H1 (cell line): ENCODE results near the gene SPATA13. TPM values are rescaled to one million over a fixed set of nuclear protein-coding genes. Genes with fewer than 3 reads are reported as not detected.

ENCODE experiments used
- CEBPB ChIP-seq: IDR thresholded peaks from 2 replicates; pipeline ENCODE4 v1.6.1; 2012; ENCODE audit warnings: low read depth, low read length
- CHD7 ChIP-seq: fragments of 300-600 bp; sonication (generic); IDR thresholded peaks from 2 replicates; pipeline ENCODE4 v1.7.1; 2012; ENCODE audit warnings: low read length, moderate library complexity, mild to moderate bottlenecking, inconsistent platforms; ENCODE audit not compliant: insufficient replicate concordance
- NRF1 ChIP-seq: IDR thresholded peaks from 2 replicates; pipeline ENCODE4 v1.6.1; 2011; ENCODE audit warnings: mild to moderate bottlenecking, low read depth, low read length, improper control_type of control experiment
- POLR2AphosphoS5 ChIP-seq: IDR thresholded peaks from 2 replicates; pipeline ENCODE4 v1.6.1; 2011; ENCODE audit warnings: low read depth, low read length
- SP4 ChIP-seq: IDR thresholded peaks from 2 replicates; pipeline ENCODE4 v1.6.1; 2012; ENCODE audit warnings: low read length, inconsistent platforms
- polyA plus RNA-seq, 7 experiments: library from polyadenylated mRNA; depleted of rRNA in 3 of 7; stranded (reverse) in 5 of 7; unstranded in 2 of 7; fragments of >200 nt in 5 of 7; fragments of 200-250 nt in 2 of 7; gene quantifications; 1 replicate in 5 of 7; 2 replicates in 1 of 7; 4 replicates in 1 of 7; pipeline versions ENCODE4 v1.2.1 to v1.2.3, GENCODE V29; 2011 to 2013; ENCODE audit warnings: missing spikeins in 2 of 7, mixed read lengths in 2 of 7
- total RNA-seq: library from RNA; stranded (reverse); fragmentation: NEBNext Ultra II Directional; extraction: Animal tissue kit (Norgen Biotek cat#: 25700); gene quantifications from 2 replicates; pipeline ENCODE4 v1.2.1, GENCODE V29; 2021

Gene SPATA13
- total and polyA plus RNA-seq, 2 of the 8 experiments (the other 6 are each of a cell fraction or from before 2014, with no cell fraction given) = 12.6 to 30.9 TPM

DNA sequence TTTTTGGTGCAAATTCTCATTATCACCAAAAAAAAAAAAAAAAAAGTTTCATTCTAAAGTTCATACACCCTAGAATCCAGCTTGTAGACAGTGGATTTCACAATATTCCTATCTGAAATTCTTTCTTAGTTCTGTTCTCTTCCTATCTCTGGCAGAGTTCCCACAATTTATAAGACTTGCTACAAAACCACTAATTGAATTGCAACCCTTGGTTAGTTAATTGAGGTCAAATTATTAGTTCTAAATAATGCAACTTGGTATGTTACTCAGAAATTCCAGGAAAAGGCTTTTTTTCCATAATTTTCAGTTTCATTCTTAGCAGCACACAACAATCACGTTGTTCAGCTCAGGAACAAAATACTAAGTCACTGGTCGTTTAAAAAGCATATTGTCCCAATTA, 58.5 kb downstream of the SPATA13 start (continued):
- no peak for TF ChIP-seq CHD7
- TF ChIP-seq CEBPB = no peak
- no peak for TF ChIP-seq POLR2AphosphoS5
- no peak for TF ChIP-seq NRF1
- TF ChIP-seq SP4 = no peak
